CD4-positive, alpha-beta T cell treated with Interleukin-15 for 4 hours (primary cell): ENCODE data around the gene GFRA1.

ENCODE experiments used
- DNase-seq: peaks from one replicate; pipeline ENCODE4 v3.0.0-alpha.2; 2020; ENCODE audit warnings: low spot score

GFRA1 gene

GRCh38 chr10:116241085-116241484, 31.9 kb downstream of the GFRA1 start:
- no peak for DNase-seq

DNA sequence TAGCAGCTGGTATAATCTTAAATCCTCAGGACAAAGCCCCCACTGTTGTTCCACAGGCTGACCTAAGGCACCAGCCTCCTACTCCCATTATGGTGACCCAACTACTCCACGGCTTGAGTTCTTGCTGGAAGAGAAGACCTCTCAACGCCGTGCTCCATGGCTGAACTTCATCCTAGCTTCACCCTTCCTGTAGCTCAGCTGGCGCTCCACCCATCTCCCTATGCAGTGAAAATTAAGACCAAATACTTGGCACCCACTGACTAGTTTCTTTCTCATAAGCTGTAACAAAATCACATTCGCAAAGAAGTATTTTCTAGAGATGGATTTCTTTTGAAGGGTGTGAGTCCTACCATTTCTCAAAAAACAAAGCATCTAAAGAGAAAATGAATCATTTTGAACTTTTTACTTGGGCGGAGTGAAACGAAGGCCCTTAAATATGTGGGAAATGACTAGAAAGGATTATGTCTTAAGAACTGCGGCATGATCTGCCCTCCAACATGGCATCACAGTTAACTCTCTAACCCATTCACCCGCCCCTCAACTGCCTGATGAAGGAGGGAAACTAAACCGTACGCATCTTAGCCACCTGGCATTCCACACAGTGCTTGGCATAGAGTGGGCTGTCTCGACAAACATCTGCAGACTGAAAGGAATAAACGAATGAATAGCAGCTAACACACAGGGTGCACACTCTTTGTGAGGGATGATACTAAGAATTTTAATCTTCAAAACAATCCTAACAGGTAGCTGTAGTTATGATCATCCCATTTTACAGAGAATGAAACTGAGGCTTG, 32.7 kb downstream of the GFRA1 start:
- DNase-seq: no peak

DNA sequence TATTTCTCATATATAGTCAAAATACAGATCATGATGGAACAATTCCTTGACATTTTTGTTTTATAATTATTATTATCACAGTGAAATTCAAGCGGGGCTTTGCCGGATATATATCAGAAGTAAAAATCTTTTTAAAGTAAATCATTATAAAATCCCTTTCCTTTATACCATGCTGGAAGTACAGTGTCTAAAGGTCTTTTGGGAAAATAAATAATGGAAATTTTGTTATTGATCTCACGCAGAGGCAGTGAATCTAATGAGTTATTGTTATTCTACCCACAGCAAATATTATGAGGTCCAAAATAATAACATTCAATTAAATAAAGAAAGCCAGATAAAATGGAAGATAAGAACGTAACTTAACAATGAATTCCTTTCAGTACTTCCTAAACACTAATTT, 33.8 kb downstream of the GFRA1 start:
- no peak for DNase-seq

- no peak for DNase-seq
Observed at GRCh38 chr10:116237970-116238369, 35.0 kb downstream of the GFRA1 start.

GRCh38 chr10:116237260-116237659, 35.7 kb downstream of the GFRA1 start:
- DNase-seq: no peak

DNA sequence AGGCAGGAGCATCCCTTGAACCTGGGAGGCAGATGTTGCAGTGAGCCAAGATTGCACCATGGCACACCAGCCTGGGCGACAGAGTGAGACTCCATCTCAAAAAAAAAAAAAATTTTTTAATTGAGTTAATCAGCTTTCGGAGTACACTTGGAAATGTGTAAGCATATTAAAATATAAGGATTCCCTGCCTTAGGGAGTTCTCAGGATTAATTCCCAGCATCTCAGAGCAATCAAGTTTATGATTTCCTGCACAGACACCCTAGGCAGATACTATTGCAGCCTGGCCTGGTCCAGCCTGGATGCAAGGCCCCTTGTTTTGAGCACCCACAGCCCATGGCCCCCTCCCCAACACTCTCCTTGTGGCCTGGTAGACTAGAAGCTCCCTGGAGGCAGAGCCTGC, 39.8 kb downstream of the GFRA1 start:
- DNase-seq: no peak

GRCh38 chr10:116232613-116233012, 40.4 kb downstream of the GFRA1 start:
- DNase-seq: no peak

GRCh38 chr10:116226766-116227165, 46.2 kb downstream of the GFRA1 start:
- DNase-seq: no peak

DNA sequence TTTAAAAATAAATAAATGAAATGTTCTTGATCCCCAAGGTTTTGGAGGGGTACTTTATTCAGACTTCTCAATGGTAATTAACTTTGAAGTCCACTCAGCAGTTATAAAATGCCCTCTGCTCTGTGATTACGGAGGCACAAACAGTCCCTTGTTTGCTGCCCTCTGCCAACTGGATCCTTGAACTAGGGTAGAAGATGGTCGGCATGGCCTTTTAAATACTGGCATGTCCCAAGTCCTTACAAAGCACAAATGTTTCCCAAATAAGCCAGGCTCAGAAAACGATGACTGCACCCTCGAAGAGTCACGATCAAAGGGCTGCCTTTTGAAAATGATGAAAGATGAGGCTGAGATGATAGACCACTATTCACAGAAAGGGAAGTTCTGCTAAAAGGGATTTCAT, 47.0 kb downstream of the GFRA1 start:
- DNase-seq: no peak

GRCh38 chr10:116223289-116223688, 49.7 kb downstream of the GFRA1 start:
- DNase-seq: no peak

DNA sequence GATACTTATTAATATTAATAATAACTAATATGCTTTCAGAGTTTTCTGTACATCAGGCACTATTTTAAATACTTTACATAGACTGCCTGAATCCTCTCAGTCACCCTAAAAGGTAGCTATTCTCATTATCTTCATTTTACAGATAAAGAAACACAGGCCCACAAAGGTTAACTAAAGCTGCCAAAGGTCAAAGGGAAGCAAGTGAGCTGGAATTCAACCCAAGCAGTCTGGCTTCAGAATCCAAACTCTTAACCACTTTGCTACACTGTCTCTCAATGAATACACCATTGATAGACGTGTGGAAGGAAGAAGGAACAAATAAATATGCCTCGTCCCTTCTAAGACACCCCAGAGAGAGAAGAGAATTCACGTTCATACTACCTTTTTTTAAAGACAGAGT, 52.0 kb downstream of the GFRA1 start:
- no peak for DNase-seq

- DNase-seq: no peak
Observed at GRCh38 chr10:116216676-116217075, 56.3 kb downstream of the GFRA1 start.

DNA sequence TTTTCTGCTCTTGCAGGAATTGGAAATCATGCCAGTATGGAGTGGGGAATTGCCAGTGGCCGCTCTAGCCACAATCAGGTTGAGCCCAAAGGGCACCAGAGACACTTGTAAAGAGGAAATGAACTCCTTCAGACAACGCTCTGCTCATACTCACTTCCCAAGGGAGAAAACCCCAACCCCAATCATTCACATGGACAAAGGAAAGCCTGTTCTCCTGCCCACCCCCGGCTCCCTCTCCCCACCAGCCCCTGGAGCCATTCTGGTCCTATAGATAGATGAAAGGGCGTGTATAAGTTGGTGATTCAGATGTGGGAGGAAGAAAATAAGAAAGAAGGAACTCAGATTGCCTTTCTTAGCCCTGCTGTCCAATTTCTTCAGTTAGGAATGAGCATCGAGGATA, 57.4 kb downstream of the GFRA1 start:
- DNase-seq: no peak

- no peak for DNase-seq
Observed at GRCh38 chr10:116211682-116212081, 61.3 kb downstream of the GFRA1 start.

- DNase-seq: no peak
Observed at GRCh38 chr10:116210588-116211346, 62.2 kb downstream of the GFRA1 start.

DNA sequence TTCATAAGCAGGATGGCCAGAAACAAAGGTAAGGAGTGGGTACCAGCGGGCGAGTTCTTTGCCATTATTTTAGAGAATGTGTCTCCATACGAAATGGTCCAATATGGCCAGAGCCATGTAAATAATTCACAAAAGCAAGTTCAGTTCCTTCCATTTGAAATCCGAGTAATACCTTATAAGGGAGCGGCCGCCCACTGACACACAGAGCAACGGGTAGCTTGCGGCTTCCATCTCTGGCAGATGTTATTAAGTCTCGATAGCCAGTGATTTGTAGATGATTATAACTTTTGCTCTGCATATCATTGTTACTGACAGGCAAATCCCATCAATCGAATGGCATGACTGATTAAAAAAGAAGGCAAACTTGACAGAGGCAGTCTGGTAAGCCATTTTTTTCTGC, 63.2 kb downstream of the GFRA1 start:
- DNase-seq: no peak

DNA sequence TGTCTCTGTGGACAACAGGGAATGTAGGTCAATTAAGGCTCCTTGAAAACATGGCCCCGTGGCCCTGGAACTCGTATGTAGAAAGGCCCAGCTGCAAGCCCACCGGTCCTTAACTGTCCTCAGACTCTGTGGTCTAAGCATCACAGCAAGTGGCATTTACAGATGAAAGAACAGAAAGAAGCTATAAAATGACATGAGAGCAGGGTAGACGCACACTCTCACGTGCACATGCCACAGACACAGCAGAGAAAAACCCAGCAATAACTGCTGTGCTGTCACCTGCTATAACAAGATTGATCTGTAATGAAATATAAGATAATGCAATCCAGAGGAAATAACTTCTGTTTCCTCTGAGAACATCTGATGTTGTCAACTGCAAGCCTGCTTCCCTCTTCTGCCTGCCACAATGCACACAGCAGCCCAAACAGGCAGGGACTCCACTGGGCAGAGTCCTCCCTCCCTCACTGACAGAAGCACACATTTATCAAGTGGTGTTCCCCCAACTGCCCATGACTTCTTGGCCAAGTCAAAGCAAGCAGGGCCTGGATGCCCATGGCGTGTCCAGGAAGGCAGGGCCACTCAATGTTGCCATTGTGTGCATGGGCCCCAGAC, 63.9 kb downstream of the GFRA1 start:
- no peak for DNase-seq

DNA sequence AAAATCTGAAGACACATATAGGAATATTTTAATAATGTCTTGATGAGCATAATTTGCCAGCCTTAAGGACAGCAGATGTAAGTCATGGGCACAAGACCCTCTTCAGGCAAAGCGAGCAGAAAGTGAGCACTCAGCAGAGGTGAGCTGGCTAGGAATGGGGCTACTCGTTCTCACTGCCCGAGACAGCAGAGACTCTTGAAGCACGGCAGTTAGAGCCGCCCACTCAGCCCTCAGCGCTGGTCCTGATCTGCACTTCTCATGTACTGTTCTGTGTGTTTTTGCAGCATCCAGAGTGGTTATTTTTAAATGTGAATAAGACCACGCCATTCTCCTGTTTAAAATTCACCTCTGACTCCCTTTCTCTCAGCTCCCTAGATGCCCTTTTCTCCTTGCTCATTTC, 65.3 kb downstream of the GFRA1 start:
- DNase-seq: no peak

DNA sequence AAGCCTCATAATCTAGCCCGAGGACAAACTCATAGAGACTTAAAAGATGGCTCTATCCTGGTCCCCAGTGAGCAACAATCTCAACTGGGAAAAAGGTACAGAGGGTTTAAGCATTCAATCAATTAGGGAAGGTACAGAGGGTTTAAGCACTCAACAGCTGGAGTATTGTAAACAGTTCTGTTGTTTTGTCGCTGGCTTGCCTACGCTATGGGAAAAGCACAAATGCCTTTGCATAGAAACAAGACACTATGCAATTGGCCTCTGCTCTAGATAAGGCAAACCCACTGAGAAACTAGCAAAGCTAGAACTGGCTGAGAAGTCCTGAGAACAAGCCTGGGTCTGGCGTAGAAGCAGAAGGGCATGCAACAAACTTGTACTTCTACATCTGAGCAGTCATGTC, 69.3 kb downstream of the GFRA1 start:
- DNase-seq: no peak

DNA sequence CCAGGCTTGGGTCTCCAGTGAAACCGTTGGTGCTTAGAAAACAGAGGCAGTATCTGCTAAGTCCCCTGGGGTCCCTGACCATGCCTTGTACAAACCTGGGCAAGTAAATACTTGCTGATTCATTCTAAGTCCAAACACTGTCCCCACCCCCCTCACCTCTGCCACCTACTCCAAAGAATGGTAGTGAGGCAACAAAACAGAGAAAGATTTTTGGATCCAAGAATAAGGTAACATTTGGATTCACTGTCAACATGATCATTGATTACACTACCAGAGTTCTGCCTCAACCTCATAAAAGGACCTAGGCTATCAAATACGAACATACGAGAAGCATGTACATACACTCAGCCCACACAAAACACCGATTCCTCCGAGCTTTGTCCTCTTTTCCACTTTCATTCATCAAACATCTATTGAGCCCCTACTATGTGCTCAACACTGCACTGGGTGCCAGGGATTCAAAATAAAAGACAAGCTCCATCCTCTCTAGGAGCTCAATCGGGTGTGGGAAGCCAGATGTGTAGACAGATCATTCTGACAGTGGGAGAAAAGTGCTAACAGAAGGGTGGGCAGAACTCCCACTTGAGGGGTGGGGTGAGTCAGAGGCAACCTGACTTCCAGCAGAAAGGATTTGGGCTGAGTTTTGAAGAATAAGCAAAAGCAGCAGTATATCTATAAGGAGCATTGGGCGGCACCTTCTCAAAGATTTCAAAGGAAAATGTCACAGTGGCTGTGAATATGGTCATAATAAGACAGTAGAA, 71.2 kb downstream of the GFRA1 start:
- no peak for DNase-seq

GRCh38 chr10:116201011-116201410, 72.0 kb downstream of the GFRA1 start:
- DNase-seq: no peak

DNA sequence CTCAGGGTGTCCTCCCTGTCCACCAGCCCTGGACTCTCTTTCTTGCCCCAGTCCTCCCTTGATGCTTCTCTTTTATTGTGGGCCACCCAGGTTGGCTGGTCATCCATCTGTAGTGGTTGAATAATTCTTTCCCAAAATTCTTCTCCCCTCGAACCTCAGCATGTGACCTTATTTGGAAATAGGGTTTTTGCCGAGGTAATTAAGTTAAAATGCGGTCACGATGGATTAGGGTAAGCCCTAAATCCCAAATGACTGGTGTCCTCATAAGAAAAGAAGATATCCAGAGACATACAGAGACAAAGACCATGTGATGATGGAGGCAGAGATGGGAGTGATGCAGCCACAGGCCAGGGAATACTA, 74.3 kb downstream of the GFRA1 start:
- no peak for DNase-seq
